HTR-8/SVneo (cell line): ENCODE data around the gene SSX4B.
"Not testable (repeated sequence)": the region's sequence is repeated elsewhere in the genome, so short reads cannot be mapped to it uniquely, and the experiment has no call there.

Source experiments
- DNase-seq: peaks from one replicate; pipeline ENCODE4 v3.0.0; 2011; ENCODE audit warnings: low spot score, mixed read lengths; ENCODE audit not compliant: insufficient read length
- FAIRE-seq: peaks from 2 replicates; lab custom pipeline; 2011; peaks lifted over from hg19 to GRCh38; lab: Jason Lieb, UNC

SSX4B gene

GRCh38 chrX:48356315-48357094, 55.3 kb downstream of the SSX4B start, which contains the start of gene SSX3:
TSS of gene SSX3 (minus strand) at chrX:48356703. CDS start at chrX:48355249, 1,454 bp downstream.
- not testable (repeated sequence) for FAIRE-seq, DNase-seq
